NCI-H2107 treated with DMSO at 0.1 percent for 48 hours (cell line): ENCODE measurements around the gene TOX3.
A peak's percentile ranks its signal among the peaks of the same experiment; 100 is the strongest.

Experiments used
- DNase-seq: peaks from one replicate; lab custom pipeline; 2025; ENCODE audit not compliant: unreplicated experiment; lab: John Stamatoyannopoulos, UW

The TOX3 gene

DNA sequence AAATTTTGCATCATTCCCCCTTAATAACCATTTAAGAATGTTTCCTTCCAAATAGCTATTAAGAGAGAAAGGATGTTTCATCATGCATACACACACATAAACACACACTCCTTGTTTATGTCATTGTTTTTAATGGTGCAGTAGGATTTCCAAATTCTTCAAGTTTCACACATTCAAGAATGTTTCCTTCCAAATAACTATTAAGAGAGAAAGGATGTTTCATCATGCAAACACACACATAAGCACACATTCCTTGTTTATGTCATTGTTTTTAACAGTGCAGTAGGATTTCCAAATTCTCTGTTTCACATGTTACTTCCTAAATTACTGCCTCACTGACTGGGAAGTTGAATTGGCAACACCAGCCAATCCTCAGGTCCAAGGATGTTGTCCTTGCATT, 7.8 kb downstream of the TOX3 start:
- DNase-seq = no peak

- DNase-seq = no peak
Measured at GRCh38 chr16:52538511-52538910, 8.4 kb downstream of the TOX3 start.

DNA sequence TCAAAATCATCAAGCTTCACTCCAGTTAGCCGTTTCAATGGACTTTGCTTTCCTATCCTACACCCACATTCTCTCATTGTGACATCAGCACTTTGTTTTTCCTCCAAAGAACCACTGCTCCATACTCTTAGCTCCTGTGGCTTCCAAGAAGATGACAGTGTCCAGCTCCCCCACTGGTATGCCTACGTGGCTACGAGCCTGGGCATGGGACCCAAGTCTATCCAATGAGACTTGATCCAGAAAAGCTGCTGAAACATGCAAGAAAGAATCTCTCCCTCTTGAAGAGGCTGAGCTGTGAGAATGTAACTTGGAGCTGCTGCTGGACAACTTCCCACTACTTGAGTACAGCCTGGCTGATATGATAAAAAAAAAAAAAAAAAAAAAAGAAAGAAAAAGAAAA, 9.4 kb downstream of the TOX3 start:
- no peak for DNase-seq

GRCh38 chr16:52535076-52535475, 11.9 kb downstream of the TOX3 start:
- DNase-seq = peak; percentile 8

DNA sequence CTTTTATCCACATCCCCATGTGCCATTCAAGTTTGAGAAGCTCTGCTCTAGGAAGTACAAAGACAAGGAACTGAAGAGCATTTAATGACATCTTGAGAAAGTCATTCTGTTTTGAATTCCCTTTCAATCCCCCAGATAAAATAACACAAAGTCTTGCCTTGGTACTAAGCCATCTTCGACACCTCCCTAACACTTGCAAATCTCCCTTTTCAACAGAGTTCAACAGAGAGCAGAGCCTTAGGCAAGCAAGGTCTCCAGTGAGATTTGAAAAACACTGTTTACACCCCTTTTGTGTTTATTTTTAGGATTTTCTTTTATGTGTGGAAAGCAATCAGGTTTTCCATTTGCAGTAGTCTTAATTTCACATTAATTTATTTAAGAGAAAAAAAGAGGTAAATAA, 13.6 kb downstream of the TOX3 start:
- DNase-seq = no peak

GRCh38 chr16:52532384-52532783, 14.6 kb downstream of the TOX3 start:
- no peak for DNase-seq

GRCh38 chr16:52529226-52529625, 17.7 kb downstream of the TOX3 start:
- no peak for DNase-seq

GRCh38 chr16:52528393-52529065, 18.4 kb downstream of the TOX3 start:
- DNase-seq = peak; percentile 16

- no peak for DNase-seq
Measured at GRCh38 chr16:52526830-52527229, 20.1 kb downstream of the TOX3 start.

DNA sequence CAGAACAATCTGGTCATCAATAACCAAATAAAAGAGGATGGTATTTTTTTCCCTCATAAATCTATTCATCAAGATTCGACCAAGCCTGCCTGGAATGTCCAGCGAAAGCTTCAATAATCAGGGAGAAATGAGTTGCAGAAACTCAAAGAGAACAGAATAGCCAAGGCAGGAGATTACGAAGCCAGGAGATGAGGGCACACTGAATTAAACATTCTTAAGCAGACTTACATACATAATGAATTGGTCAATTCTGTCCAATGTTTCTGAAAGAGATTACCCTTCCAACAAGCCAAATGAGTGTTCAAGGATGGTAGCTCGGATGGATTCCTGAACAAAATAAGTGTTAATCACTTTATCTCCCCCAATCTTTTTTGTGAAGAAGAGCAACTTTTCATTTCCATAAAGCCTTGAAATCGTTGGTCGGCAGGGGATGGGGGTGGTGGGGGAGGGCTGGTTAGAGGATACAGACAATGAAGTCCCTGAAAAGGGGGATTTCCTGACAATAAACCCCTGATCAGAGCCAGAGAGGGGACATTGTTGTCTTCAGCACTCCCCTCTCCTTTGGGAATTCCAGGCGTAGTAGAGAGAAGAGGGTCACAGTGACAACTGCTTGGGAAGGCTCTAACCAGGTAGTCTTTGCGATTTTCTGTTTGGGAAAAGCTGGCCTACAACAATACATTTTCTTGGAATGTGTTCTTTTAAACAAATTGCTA, 20.7 kb downstream of the TOX3 start:
- DNase-seq = no peak

DNA sequence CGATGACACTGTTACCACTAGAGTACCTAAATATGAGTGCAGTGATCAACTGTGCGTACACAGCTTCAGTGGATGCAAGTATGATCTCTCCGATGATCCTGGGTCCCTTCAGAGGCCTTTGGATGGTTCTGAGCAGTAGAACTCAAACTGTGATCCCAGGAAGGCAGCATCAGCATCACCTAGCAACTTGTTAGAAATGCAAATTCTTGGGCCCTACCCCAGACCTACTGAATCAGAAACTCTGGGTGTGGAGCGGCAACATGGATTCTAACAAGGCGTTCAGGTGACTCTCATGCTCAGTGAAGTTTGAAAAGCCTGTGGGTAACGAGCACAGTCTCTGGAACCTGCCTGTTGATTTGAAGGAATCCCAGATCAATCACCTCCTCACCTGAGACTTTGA, 25.4 kb downstream of the TOX3 start:
- no peak for DNase-seq

DNA sequence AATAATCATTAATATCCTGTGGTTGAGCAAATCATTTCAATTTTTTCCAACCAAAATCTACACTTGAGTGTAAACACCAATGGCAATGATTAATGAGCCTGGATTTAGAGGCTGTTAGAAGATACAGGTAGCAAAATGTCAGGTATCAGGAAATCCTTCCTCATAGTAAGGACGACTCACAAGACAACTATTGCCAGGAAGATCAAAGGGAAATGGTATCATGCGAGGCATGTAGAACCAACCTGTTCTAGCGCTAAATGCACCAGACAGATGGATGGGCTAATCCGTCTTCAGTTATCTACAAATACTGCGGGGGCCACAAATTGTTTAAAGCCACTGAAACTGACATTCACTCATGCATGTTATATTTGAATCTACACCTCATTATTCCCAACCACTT, 28.1 kb downstream of the TOX3 start:
- DNase-seq = no peak

DNA sequence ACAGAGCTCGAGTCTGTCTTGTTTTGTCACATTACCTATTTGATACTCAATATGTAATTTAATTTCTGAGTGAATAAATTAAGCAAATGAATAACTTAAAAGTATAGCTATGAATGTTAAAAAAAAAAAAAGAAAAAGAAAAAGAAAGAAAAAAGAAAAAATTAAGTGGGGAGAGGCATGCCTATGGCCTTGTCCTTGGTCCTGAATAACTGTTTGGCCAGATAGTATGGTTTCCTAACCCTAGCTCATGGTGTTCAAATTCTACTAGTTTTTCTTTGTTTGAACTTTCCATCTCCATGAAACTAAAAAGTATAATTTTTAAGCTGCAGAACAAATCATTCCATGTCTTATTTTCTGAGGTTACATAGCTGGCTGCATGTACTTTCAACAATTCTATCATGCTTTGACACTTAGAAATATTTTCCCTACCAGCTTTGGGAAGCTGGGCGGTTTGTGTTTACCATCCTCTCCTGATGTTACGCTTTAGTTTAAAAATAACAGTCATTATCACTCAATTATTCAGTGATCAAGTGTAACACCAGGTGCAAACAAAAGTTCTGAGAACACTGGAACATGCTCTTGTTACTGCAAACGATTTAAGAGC, 31.8 kb downstream of the TOX3 start:
- peak; percentile 86 for DNase-seq

GRCh38 chr16:52512297-52512987, 34.5 kb downstream of the TOX3 start:
- DNase-seq = no peak

GRCh38 chr16:52501746-52502145, 45.2 kb downstream of the TOX3 start:
- DNase-seq = no peak

GRCh38 chr16:52500963-52501362, 46.0 kb downstream of the TOX3 start:
- DNase-seq = no peak

DNA sequence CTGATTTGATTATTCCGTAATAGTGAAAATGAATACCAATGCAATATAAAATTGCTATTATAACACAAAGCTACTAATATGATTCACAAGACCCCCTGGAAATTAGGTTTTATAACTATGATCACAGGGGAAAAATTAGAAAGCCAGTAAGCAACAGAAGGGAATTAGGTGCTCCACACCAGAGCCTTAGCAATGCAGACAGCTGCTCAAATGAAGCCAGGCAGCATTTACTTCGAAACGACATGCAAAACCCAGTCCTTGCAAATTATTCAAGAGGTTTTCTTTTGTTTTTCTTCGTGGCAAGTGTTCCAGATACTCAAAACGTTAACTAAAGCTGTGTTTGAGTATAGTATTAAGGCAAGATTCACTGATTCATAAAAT, 47.9 kb downstream of the TOX3 start:
- DNase-seq = no peak

DNA sequence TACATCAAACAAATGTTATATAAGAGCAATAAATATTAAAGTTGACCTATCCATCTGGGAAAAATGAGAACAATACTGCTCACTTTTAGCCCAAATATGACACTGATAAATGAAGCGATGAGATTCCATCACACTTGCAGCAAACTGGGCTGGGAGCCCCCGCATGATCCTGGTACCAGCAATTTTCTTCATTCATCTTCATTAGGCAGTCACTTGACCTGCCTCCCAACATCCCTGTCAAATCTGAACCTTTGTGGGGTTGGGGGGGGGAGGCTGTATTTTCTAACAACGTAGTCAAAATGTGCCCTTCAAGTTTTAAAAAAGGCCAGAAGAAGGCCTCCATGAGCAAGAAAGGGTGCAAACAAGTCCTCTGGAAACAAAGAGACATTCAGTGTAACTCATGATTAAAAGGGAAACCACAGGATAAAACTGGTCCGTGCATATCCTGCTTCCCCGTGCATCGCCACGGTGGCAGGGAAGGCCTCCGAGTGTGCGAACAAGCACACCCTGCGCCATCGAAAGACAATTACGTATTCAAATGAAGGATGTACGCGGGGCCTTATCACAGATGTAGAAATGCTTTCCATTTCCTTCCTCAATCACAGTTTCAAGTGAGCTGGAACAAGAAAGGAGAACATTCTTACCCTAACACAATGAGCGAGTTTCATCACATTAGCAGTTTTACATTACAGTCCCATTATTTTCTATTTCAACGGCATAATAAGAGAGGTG, 48.4 kb downstream of the TOX3 start:
- DNase-seq = peak; percentile 57

DNA sequence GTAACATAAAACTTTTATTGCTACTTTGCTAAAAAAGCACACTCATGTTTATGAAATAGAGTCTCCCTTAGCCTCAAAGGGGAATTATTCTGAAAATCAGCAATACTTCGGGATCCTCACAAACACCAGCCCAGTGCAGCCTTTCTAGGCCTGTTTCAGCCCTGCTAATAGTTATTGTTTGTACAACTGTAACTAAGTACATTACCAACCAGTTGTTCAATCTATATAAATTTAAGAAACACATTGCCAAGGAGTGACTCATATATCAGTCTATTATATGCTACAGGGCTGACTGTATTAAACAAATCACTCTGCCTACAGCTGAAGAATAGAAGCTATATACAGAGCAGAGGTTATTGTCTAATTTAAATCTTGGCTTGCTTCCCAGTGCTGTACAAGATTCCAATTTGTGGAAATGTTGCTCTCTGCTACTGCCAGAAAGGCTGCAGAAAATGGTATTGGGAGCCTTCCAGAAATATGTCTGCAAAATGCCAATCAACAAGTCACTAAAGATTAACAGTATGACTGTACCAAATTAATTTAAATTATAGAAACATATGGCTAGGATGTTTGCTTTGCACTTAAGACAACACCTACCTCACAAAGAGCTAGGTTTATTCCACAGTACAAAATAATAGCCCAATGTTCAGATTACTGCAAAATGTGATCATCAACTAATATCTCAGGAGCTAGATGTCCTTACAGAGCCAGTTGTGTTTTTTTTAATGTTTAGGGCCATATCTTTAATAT, 49.7 kb downstream of the TOX3 start:
- DNase-seq = peak; percentile 97

GRCh38 chr16:52496051-52496876, 50.7 kb downstream of the TOX3 start:
- DNase-seq = peak; percentile 83
